Fibroblast of gingiva (primary cell): ENCODE data around the gene LRP3.
"Not testable (repeated sequence)": the region's sequence is repeated elsewhere in the genome, so short reads cannot be mapped to it uniquely, and the experiment has no call there.

Experiments used
- DNase-seq: peaks from one replicate; pipeline ENCODE4 v3.0.0-alpha.2; 2011; ENCODE audit warnings: low read depth

Gene LRP3

GRCh38 chr19:33202546-33203507 is 8.7 kb downstream of the LRP3 start:
- no peak for DNase-seq

DNA sequence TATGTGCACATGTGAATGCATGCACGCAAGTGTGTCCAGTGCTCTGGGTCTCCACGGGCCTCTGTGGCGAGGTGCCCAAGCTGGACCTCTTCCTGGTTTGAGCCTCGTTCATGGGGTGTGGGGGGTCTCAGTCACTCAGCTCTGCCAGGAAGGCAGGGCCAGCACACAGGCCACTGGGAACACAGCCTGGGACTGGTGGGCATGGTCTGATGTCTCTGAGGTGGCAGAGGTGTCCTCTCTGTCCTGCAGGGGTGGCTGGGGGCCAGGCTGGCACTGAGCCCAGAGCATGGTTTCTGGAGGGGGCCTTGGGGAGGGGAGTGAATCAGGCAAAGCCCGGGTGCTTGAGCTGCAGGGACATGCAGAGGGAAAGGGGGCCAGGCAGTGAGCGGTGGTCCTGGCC is 9.4 kb downstream of the LRP3 start:
- no peak for DNase-seq

- no peak for DNase-seq
Measured at GRCh38 chr19:33204136-33204973, 10.2 kb downstream of the LRP3 start.

GRCh38 chr19:33205110-33205509 is 11.0 kb downstream of the LRP3 start:
- DNase-seq = no peak

- DNase-seq = no peak
Measured at GRCh38 chr19:33205531-33206260, 11.6 kb downstream of the LRP3 start.

GRCh38 chr19:33206261-33207039 is 12.3 kb downstream of the LRP3 start:
- no peak for DNase-seq

- no peak for DNase-seq
Measured at GRCh38 chr19:33207040-33207620, 13.0 kb downstream of the LRP3 start.

- DNase-seq = no peak
Measured at GRCh38 chr19:33207903-33208302, 13.8 kb downstream of the LRP3 start.

- no peak for DNase-seq
Measured at GRCh38 chr19:33208371-33208895, 14.3 kb downstream of the LRP3 start.

DNA sequence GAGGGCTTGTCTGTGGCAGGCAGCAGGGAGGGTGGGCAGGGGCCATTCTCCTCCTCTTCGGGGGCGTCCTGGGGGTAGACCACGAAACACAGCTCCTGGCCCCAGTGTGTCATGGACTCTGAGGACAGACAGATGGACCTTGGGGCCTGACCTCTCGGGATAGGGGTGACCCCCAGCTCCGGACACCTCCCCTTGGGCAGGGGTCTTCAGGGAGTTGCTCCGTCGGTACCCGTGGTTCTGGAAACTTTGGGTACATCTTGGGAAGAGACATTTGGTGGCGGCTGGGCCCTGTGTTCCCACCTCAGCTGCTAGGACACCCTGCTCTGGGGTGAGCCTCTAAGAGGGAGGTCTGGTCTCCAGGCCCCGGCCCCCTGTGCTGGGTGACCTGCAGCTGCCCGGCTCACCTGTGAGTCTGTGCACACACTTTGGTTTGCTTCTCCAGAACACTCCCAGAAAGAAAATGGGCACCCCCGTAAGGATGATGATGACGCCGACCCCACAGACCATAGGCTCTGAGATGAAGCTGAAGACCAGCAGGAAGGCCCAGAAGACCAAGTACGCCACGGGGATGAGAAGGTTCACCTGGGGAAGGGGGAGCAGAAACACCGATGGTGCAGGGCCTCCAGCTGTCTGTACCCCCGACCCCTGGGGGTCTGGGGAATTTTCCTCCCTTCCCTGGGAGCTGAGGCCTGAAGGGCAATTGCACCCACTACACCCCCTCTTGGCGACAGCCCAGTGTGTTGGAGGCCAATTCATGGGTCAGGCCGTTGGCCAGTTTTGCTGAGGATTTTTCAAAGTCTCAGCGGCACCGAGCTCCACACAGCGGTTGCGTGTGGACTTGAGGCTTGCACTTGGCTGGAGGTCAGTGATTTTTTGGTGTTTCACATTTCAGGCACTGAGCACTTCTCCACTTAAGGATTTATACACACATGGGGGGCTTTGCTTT is 15.0 kb downstream of the LRP3 start:
- no peak for DNase-seq

DNA sequence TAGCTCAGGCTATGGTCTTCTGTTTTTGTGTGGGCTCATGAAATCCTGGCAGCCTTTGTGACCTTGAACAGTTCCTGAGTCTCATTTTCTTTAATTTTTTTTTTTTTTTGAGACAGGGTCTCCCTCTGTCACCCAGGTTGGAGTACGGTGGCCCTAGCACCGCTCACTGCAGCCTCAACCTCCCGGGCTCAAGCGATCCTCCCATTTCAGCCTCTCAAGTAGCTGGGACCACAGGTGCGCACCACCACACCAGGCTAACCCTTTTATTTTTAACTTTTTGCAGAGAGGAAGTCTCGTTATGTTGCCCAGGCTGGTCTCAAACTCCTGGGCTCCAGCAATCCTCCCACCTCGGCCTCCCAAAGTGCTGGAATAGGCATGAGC is 15.7 kb downstream of the LRP3 start:
- DNase-seq = not testable (repeated sequence)

DNA sequence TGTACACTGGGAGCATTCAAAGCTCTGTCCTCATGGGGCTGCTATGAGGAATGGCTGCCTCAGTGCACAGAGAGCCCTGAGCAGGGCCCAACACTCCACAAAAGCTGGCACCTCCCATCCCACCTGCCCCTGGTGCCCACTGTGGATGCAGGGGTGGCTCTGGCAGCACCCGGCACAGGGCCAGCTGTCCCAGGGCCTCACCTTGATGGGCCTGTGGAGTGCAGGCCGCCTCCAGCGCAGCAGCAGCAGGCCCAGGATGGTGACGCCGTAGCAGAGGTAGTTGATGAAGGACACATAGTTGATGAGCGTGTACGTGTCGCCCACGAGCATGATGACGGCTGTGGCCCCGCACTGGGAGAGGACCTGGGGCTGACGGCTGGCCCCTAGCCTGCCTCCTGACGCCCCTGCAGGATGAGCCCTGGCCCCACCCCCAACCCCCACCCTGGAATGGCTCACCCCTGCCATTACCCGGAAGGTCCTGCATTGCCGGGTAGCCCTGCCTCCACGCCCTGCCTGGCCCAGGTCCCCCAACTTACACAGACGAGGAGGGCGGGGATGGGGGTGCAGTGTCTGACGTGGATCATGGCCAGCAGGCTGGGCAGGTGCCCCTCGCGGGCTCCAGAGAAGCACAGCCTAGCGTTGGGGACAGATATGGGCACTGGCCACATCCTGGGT is 16.3 kb downstream of the LRP3 start:
- DNase-seq = no peak

GRCh38 chr19:33211794-33212435 is 17.8 kb downstream of the LRP3 start:
- no peak for DNase-seq

GRCh38 chr19:33212436-33213172 is 18.5 kb downstream of the LRP3 start:
- DNase-seq = no peak

DNA sequence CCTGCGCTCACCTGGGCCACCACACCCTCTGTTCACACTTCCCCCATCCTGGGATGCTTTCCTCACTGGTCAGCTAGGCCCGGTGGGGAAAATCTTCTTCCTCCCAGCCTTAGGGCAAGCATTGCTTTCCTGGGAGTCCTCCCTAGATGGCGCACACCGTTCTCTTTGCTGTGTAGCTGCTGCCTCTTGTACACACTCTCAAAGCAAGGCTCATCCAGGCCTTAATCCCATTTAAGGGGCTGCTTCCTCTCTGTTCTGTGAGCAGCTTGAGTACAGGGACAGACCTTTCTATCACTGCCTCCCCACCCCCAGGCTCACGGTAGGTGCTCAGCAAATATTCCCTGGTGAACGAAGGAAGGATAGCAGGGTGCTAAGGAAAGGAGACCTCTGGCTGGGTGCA is 20.5 kb downstream of the LRP3 start:
- no peak for DNase-seq

DNA sequence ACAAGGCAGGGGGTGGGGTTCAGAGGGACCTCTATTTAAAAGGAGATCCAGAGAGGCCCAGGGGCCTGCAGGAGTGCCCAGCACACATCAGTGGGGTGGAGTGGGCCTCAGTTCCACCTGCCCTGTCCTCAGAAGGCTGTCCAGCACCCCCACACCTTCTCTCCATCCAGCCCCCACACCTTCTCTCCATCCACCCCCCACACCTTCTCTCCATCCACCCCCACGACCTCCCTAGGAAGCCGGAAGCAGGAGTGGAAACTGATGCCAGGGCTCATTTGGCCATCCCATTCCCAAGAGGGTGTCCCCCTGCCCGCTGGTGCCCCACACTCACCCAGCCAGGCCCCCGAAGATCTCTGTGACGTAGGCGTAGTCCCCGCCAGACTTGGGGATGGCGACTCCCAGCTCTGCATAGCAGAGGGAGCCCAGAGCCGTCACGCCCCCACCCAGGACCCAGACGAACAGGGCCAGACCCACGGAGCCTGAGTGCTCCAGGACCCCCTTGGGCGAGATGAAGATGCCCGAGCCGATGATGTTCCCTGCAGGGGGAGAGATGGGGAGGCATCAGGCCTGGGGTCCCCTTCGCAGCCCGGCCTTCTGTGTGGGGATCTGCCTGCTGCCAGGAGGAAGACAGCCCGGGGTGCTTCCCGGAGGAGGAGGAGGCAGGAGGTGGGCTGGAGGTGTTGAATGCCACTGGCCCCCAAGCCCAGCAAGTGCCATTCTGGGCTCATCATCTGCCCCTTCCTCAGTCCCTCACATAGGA is 21.5 kb downstream of the LRP3 start:
- no peak for DNase-seq

- DNase-seq = no peak
Measured at GRCh38 chr19:33216198-33216830, 22.2 kb downstream of the LRP3 start.
